Measurements from ENCODE around the gene TRAPPC10.

The TRAPPC10 gene

DNA sequence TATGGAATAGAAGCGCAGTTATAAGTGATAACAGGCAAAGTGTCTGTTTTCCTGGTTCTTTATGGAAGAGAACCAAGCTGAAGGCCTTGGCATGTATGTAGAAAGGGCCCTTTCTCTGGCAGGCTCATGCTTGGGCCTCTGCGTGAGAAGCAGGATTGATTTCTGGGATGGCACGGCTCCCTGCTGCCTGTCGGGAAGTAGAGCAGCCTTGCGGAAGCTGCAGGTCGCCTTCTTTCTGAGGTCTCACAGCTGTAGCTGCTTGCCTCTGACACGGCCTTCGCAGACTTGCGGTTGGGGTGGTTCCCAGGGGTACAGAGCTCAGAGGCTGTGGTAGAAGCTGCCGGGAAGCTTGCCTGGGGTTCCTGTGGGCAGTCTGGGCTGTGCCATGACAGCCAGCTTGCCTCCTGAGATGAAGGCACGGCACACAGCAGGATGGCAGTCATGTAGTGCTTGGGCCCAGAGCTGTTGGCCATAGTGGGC, 39.4 kb downstream of the TRAPPC10 start:
- no peak for DNase-seq
- TF ChIP-seq, protein P1, sequence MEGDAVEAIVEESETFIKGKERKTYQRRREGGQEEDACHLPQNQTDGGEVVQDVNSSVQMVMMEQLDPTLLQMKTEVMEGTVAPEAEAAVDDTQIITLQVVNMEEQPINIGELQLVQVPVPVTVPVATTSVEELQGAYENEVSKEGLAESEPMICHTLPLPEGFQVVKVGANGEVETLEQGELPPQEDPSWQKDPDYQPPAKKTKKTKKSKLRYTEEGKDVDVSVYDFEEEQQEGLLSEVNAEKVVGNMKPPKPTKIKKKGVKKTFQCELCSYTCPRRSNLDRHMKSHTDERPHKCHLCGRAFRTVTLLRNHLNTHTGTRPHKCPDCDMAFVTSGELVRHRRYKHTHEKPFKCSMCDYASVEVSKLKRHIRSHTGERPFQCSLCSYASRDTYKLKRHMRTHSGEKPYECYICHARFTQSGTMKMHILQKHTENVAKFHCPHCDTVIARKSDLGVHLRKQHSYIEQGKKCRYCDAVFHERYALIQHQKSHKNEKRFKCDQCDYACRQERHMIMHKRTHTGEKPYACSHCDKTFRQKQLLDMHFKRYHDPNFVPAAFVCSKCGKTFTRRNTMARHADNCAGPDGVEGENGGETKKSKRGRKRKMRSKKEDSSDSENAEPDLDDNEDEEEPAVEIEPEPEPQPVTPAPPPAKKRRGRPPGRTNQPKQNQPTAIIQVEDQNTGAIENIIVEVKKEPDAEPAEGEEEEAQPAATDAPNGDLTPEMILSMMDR (IDR thresholded peaks at IDR 0.05), result no peak
- H3K27me3 Mint-ChIP-seq (ENCODE audit: low read depth, poor library complexity), result no peaks in the 10 kb centered on the region

GRCh38 chr21:44052071-44052829, 40.1 kb downstream of the TRAPPC10 start:
- Mint-ChIP-seq H3K27ac (peak overlapping the region; percentile 30), H3K9me3 (no peaks in the 10 kb centered on the region), H3K27me3 (ENCODE audit: low read depth, poor library complexity) (no peaks in the 10 kb centered on the region), H3K4me1 (peaks cover 30% of the 10 kb centered on the region), H3K36me3 (ENCODE audit: low read depth) (peaks cover 26% of the 10 kb centered on the region), H3K4me3 (no peak overlapping the region)
- TF ChIP-seq, protein P1 (IDR thresholded peaks at IDR 0.05), result no peak
- DNase-seq, result no peak

More for the DNA sequence above, 39.4 kb downstream of the TRAPPC10 start:
- no peaks in the 10 kb centered on the region for H3K9me3 Mint-ChIP-seq
- peaks cover 26% of the 10 kb centered on the region for H3K36me3 Mint-ChIP-seq (ENCODE audit: low read depth)
- peaks cover 30% of the 10 kb centered on the region for H3K4me1 Mint-ChIP-seq
- H3K4me3 Mint-ChIP-seq, result no peak overlapping the region
- H3K27ac Mint-ChIP-seq, result peak overlapping the region; percentile 86

DNA sequence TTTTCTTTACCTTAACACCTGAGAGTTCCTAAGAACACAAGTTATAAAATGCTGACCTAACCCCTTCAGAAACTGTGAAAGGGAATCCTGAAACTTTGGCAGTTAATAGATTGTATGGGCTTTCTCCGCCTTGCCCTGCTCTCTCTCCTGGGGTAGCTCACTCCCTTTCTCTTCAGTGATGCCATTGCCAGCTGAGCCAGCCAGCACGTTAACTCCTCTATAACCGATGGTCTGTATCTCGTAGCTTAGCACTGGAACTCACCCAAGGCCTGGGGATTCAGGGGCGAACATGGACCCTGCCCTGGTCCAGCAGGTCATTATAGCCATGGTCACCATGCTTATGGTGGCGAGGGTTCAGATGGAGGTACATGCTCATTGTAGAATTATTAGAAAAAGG, 40.7 kb downstream of the TRAPPC10 start:
- Mint-ChIP-seq H3K4me1 (peaks cover 32% of the 10 kb centered on the region), H3K36me3 (ENCODE audit: low read depth) (peaks cover 21% of the 10 kb centered on the region), H3K4me3 (no peak overlapping the region), H3K9me3 (no peaks in the 10 kb centered on the region), H3K27ac (peak overlapping the region; percentile 17), H3K27me3 (ENCODE audit: low read depth, poor library complexity) (no peaks in the 10 kb centered on the region)
- TF ChIP-seq, protein P1 (IDR thresholded peaks at IDR 0.05), result no peak
- DNase-seq, result no peak

- Mint-ChIP-seq H3K27ac (peak overlapping the region; percentile 76), H3K4me3 (no peak overlapping the region), H3K36me3 (ENCODE audit: low read depth) (peaks cover 24% of the 10 kb centered on the region), H3K9me3 (no peaks in the 10 kb centered on the region), H3K27me3 (ENCODE audit: low read depth, poor library complexity) (no peaks in the 10 kb centered on the region), H3K4me1 (peaks cover 38% of the 10 kb centered on the region)
- TF ChIP-seq, protein P1 (IDR thresholded peaks at IDR 0.05), result no peak
- no peak for DNase-seq
Observed at GRCh38 chr21:44053567-44053966, 41.5 kb downstream of the TRAPPC10 start.

GRCh38 chr21:44054710-44055109, 42.6 kb downstream of the TRAPPC10 start:
- Mint-ChIP-seq H3K27ac (peak overlapping the region; percentile 71), H3K27me3 (ENCODE audit: low read depth, poor library complexity) (no peaks in the 10 kb centered on the region), H3K36me3 (ENCODE audit: low read depth) (peaks cover 29% of the 10 kb centered on the region), H3K4me3 (peak overlapping the region; percentile 21), H3K4me1 (peaks cover 32% of the 10 kb centered on the region), H3K9me3 (no peaks in the 10 kb centered on the region)
- TF ChIP-seq, protein P1 (IDR thresholded peaks at IDR 0.05), result no peak
- DNase-seq, result no peak

GRCh38 chr21:44057055-44057454, 44.9 kb downstream of the TRAPPC10 start:
- Mint-ChIP-seq H3K4me1 (peaks cover 25% of the 10 kb centered on the region), H3K36me3 (ENCODE audit: low read depth) (peaks cover 32% of the 10 kb centered on the region), H3K27me3 (ENCODE audit: low read depth, poor library complexity) (no peaks in the 10 kb centered on the region), H3K9me3 (no peaks in the 10 kb centered on the region), H3K4me3 (no peak overlapping the region), H3K27ac (peak overlapping the region; percentile 83)
- DNase-seq, result no peak
- TF ChIP-seq, protein P1 (IDR thresholded peaks at IDR 0.05), result no peak
